ENCODE data around the gene EPHA10.
A peak's percentile ranks its signal among the peaks of the same experiment; 100 is the strongest.
"Not testable (repeated sequence)": the region's sequence is repeated elsewhere in the genome, so short reads cannot be mapped to it uniquely, and the experiment has no call there.

Gene EPHA10

DNA sequence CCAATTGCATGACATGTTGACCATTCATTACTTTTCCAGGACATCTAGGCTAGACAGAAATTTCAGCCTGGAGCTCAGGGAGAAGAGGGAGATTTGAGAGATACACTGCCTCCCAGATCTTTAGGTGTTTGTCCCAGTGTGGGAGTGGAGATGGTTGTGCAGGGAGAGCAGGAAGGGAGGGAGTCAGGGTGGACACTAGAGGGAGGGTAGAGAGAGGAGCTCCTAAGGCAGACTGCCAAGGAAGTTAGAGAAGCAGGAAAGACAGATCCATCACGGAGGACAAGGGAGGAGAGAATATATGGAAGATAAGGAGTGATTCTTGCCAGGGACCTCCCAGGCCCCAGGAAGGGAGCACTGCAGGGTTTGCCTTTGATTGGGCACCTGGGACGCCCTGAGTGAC, 63.9 kb downstream of the EPHA10 start:
- H3K9ac ChIP-seq (ENCODE audit: insufficient read length): no peak overlapping the region
- H3K9me3 ChIP-seq (ENCODE audit: low read depth, low read length): no peaks in the 10 kb centered on the region
- peaks cover 88% of the 10 kb centered on the region for H3K36me3 ChIP-seq (ENCODE audit: insufficient read depth, low read length)
- H3K4me3 ChIP-seq: no peak overlapping the region
- DNase-seq (ENCODE audit: low read depth, low spot score): no peak
- TF ChIP-seq POLR2AphosphoS5 (IDR thresholded peaks at IDR 0.05; ENCODE audit: borderline replicate concordance, low read depth, low read length): no peak
- no peak for TF ChIP-seq EZH2 (IDR thresholded peaks at IDR 0.05)
- TF ChIP-seq FOXP2 (optimal IDR thresholded peaks at IDR 0.05; ENCODE audit: control extremely low read depth, extremely low read length, insufficient read depth): no peak
- H3K27ac ChIP-seq: no peak overlapping the region

GRCh38 chr1:37699147-37699546, 65.8 kb downstream of the EPHA10 start:
- Histone ChIP-seq H3K9ac (ENCODE audit: insufficient read length) (no peak overlapping the region), H3K4me3 (no peak overlapping the region), H3K27ac (no peak overlapping the region), H3K9me3 (ENCODE audit: low read depth, low read length) (no peaks in the 10 kb centered on the region), H3K36me3 (ENCODE audit: insufficient read depth, low read length) (peaks cover 90% of the 10 kb centered on the region)
- TF ChIP-seq EZH2 (IDR thresholded peaks at IDR 0.05) (no peak), FOXP2 (optimal IDR thresholded peaks at IDR 0.05; ENCODE audit: control extremely low read depth, extremely low read length, insufficient read depth) (no peak), POLR2AphosphoS5 (IDR thresholded peaks at IDR 0.05; ENCODE audit: borderline replicate concordance, low read depth, low read length) (no peak)
- no peak for DNase-seq (ENCODE audit: low read depth, low spot score)

GRCh38 chr1:37697737-37698136, 67.2 kb downstream of the EPHA10 start:
- TF ChIP-seq FOXP2 (optimal IDR thresholded peaks at IDR 0.05; ENCODE audit: control extremely low read depth, extremely low read length, insufficient read depth) (no peak), POLR2AphosphoS5 (IDR thresholded peaks at IDR 0.05; ENCODE audit: borderline replicate concordance, low read depth, low read length) (no peak), EZH2 (IDR thresholded peaks at IDR 0.05) (no peak)
- no peak for DNase-seq (ENCODE audit: low read depth, low spot score)
- H3K9ac ChIP-seq (ENCODE audit: insufficient read length): no peak overlapping the region
- H3K9me3 ChIP-seq (ENCODE audit: low read depth, low read length): no peaks in the 10 kb centered on the region
- H3K36me3 ChIP-seq (ENCODE audit: insufficient read depth, low read length): peaks cover 80% of the 10 kb centered on the region
- no peak overlapping the region for H3K27ac ChIP-seq
- H3K4me3 ChIP-seq: no peak overlapping the region

GRCh38 chr1:37697090-37697489, 67.8 kb downstream of the EPHA10 start:
- peaks cover 76% of the 10 kb centered on the region for H3K36me3 ChIP-seq (ENCODE audit: insufficient read depth, low read length)
- H3K9me3 ChIP-seq (ENCODE audit: low read depth, low read length): no peaks in the 10 kb centered on the region
- H3K4me3 ChIP-seq: no peak overlapping the region
- DNase-seq (ENCODE audit: low read depth, low spot score): no peak
- no peak for TF ChIP-seq FOXP2 (optimal IDR thresholded peaks at IDR 0.05; ENCODE audit: control extremely low read depth, extremely low read length, insufficient read depth)
- TF ChIP-seq EZH2 (IDR thresholded peaks at IDR 0.05): no peak
- H3K9ac ChIP-seq (ENCODE audit: insufficient read length): no peak overlapping the region
- H3K27ac ChIP-seq: no peak overlapping the region

DNA sequence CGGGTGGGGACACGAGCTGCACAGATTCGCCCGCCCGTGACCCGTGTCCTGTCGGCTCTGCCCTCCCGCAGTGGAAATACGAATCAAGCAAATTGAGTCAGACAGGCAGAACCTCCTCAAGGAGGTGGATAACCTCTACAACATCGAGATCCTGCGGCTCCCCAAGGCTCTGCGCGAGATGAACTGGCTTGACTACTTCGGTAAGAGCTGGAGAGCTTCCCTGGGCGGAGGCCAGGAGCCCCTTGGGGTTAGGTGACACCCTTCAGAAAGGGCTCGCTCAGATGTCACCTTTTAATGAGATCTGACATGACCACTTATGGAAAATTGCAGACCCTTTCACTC, 72.1 kb downstream of the EPHA10 start:
- TF ChIP-seq POLR2AphosphoS5 (IDR thresholded peaks at IDR 0.05; ENCODE audit: borderline replicate concordance, low read depth, low read length) (no peak), FOXP2 (optimal IDR thresholded peaks at IDR 0.05; ENCODE audit: control extremely low read depth, extremely low read length, insufficient read depth) (no peak), EZH2 (IDR thresholded peaks at IDR 0.05) (no peak)
- H3K4me3 ChIP-seq: peak overlapping the region; percentile 96
- H3K27ac ChIP-seq: peak overlapping the region; percentile 69; the same call in 1 of the 2 replicates
- H3K9me3 ChIP-seq (ENCODE audit: low read depth, low read length): no peaks in the 10 kb centered on the region
- peaks cover 43% of the 10 kb centered on the region for H3K36me3 ChIP-seq (ENCODE audit: insufficient read depth, low read length)
- DNase-seq (ENCODE audit: low read depth, low spot score): no peak
- H3K9ac ChIP-seq (ENCODE audit: insufficient read length): peak overlapping the region; percentile 93

DNA sequence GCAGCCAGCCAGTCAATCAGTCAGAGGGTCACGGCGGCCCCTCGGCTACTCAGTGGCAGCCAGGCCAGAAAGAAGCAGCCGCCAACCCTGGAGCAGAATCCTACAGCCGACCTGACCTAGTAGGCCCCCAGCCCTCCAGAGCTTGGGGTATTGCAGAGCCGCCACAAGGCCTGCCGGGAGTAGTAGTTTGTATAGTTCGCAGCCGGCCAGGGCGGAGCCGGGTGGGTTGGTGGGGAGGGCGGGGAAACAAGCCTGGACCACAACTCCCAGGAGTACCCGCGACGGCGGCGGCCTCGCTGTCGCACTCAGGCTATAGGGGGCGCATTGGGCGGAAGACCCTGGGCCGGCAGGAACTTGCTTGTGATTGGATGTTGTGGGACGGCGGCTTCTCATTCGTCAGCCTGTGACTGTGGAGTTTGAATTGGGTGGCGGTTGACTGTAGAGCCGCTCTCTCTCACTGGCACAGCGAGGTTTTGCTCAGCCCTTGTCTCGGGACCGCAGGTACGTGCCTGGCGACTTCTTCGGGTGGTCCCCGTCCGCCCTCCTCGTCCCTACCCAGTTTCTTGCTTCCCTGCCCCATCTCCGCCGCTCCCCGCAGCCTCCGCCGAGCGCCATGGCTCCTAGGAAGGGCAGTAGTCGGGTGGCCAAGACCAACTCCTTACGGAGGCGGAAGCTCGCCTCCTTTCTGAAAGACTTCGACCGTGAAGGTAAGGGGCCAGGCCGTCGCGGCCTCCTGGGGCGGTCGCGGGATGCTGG, 72.7 kb downstream of the EPHA10 start, which contains the start of gene CDCA8:
Gene CDCA8 (plus strand): TSS at position 439 of the 756 bp plus-strand sequence. CDS start 175 bp downstream, at position 614.
- Histone ChIP-seq H3K36me3 (ENCODE audit: insufficient read depth, low read length) (peaks cover 39% of the 10 kb centered on the region), H3K9ac (ENCODE audit: insufficient read length) (peak within 1 kb of the TSS; percentile 93), H3K27ac (peak within 1 kb of the TSS; percentile 69; the same call in 1 of the 2 replicates), H3K9me3 (ENCODE audit: low read depth, low read length) (no peaks in the 10 kb centered on the region), H3K4me3 (peak within 1 kb of the TSS; percentile 96)
- no peak for TF ChIP-seq EZH2 (IDR thresholded peaks at IDR 0.05)
- TF ChIP-seq FOXP2 (optimal IDR thresholded peaks at IDR 0.05; ENCODE audit: control extremely low read depth, extremely low read length, insufficient read depth): no peak
- TF ChIP-seq POLR2AphosphoS5 (IDR thresholded peaks at IDR 0.05; ENCODE audit: borderline replicate concordance, low read depth, low read length): peak; percentile 85
- DNase-seq (ENCODE audit: low read depth, low spot score): peak; percentile 85

DNA sequence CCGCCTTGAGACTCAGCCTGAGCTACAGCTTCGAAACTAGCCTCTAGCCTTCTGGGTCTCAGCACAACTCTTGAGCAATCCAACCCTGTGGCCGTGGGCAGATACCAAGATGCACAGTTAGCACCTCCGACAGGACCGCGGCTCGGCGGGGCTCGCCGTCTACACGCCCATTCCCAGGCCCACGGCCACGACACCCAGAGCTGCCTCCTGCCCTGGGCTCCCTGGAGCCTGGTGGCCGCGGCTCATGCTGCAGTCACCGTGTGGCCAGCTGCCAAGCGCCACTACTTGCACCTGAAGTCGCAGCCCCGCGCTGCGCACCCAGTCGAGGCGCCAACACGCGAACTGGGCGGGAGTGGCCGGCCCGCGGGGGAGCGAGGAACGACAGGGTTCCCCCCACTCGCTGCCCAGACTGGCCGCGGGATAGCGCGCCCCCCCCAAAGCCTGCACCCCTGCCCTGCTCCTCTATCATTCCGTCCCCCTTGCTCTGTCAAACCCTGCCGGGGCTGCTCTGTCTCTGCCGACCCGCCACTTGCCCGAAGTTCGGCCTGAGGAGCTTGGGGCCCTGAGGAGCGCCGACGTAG, 73.3 kb downstream of the EPHA10 start:
- peaks cover 35% of the 10 kb centered on the region for H3K36me3 ChIP-seq (ENCODE audit: insufficient read depth, low read length)
- H3K27ac ChIP-seq: no peak overlapping the region
- H3K9me3 ChIP-seq (ENCODE audit: low read depth, low read length): no peaks in the 10 kb centered on the region
- no peak for DNase-seq (ENCODE audit: low read depth, low spot score)
- H3K4me3 ChIP-seq: peak overlapping the region; percentile 96
- TF ChIP-seq FOXP2 (optimal IDR thresholded peaks at IDR 0.05; ENCODE audit: control extremely low read depth, extremely low read length, insufficient read depth) (no peak), EZH2 (IDR thresholded peaks at IDR 0.05) (no peak), POLR2AphosphoS5 (IDR thresholded peaks at IDR 0.05; ENCODE audit: borderline replicate concordance, low read depth, low read length) (no peak)
- H3K9ac ChIP-seq (ENCODE audit: insufficient read length): peak overlapping the region; percentile 86

DNA sequence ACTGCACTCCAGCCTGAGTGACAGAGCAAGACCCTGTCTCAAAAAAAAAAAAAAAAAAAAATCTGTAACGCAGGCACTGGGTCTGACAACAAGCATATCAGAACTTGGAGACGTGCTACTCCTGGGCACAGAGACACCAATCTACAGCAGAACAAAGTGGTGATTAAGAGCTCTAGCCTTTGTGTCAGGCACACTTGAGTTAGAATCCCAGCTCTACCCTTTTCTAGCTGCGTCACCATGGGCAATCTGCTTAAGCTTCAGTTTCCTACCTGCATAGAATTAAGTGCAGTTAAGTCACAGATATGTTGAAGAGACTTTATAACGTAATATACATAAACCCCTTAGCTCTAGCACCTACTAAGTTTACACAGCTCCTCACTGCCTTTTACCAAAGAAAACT, 76.0 kb downstream of the EPHA10 start:
- Histone ChIP-seq H3K9me3 (ENCODE audit: low read depth, low read length) (no peaks in the 10 kb centered on the region), H3K4me3 (peak overlapping the region; percentile 96), H3K36me3 (ENCODE audit: insufficient read depth, low read length) (peaks cover 34% of the 10 kb centered on the region), H3K9ac (ENCODE audit: insufficient read length) (peak overlapping the region; percentile 86), H3K27ac (no peak overlapping the region)
- DNase-seq (ENCODE audit: low read depth, low spot score): no peak
- TF ChIP-seq POLR2AphosphoS5 (IDR thresholded peaks at IDR 0.05; ENCODE audit: borderline replicate concordance, low read depth, low read length) (no peak), EZH2 (IDR thresholded peaks at IDR 0.05) (no peak), FOXP2 (optimal IDR thresholded peaks at IDR 0.05; ENCODE audit: control extremely low read depth, extremely low read length, insufficient read depth) (no peak)

DNA sequence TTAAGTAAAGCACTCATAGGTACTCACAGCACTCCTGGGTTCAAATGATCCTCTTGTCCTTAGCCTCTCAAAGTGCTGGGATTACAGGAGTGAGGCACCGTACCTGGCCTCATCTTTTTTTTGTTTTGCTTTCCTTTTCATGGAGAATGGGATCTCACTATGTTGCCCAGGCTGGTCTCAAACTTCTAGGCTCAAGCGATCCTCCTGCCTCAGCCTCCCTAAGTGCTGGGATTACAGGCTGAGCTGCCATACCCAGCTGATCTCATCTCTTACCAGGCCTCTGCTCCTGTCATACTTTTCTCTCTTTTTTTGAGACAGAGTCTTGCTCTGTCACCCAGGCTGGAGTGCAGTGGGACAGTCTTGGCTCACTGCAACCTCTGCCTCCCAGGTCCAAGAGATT, 77.2 kb downstream of the EPHA10 start:
- not testable (repeated sequence) for H3K27ac ChIP-seq; H3K9ac ChIP-seq (ENCODE audit: insufficient read length); H3K4me3 ChIP-seq; H3K9me3 ChIP-seq (ENCODE audit: low read depth, low read length); DNase-seq (ENCODE audit: low read depth, low spot score)
- H3K36me3 ChIP-seq (ENCODE audit: insufficient read depth, low read length): peaks cover 41% of the 10 kb centered on the region
